Brain microvascular endothelial cell (primary cell): ENCODE results near the gene DRC3.

Source experiments
- DNase-seq: peaks from one replicate; pipeline ENCODE4 v3.0.0-alpha.2; 2020
- H3K27ac ChIP-seq: fragments of 250-450 bp; sonication (Bioruptor Pico); 2 replicates; pipeline ENCODE4 v1.5.1; 2020; ENCODE audit warnings: mild to moderate bottlenecking, moderate library complexity
- H3K27me3 ChIP-seq: fragments of 250-450 bp; sonication (Bioruptor Pico); replicated peaks from 2 replicates; pipeline ENCODE4 v1.5.1; 2020; ENCODE audit warnings: mild to moderate bottlenecking
- H3K36me3 ChIP-seq: fragments of 250-450 bp; sonication (Bioruptor Pico); replicated peaks from 2 replicates; pipeline ENCODE4 v1.5.1; 2020; ENCODE audit warnings: mild to moderate bottlenecking
- H3K4me3 ChIP-seq: 2 replicates; pipeline ENCODE4 v1.5.1; 2011; ENCODE audit warnings: low read depth, mild to moderate bottlenecking, control low read depth, low read length, moderate library complexity
- in situ Hi-C: cut with HindIII; loops from 2 replicates; pipeline ENCODE4 v1.10.0; 2017; ENCODE audit warnings: low sequenced_read_pairs, low pct_ligation_motif_present
- TF ChIP-seq, protein P1 (sequence below): IDR thresholded peaks from 2 replicates; pipeline ENCODE4 v1.5.1; 2011; ENCODE audit warnings: low read depth, mild to moderate bottlenecking, moderate library complexity, low read length, control low read depth, inconsistent platforms; ENCODE audit errors: missing control alignments

DRC3 gene

GRCh38 chr17:18002171-18002570, 29.5 kb downstream of the DRC3 start:
- TF ChIP-seq, protein P1, sequence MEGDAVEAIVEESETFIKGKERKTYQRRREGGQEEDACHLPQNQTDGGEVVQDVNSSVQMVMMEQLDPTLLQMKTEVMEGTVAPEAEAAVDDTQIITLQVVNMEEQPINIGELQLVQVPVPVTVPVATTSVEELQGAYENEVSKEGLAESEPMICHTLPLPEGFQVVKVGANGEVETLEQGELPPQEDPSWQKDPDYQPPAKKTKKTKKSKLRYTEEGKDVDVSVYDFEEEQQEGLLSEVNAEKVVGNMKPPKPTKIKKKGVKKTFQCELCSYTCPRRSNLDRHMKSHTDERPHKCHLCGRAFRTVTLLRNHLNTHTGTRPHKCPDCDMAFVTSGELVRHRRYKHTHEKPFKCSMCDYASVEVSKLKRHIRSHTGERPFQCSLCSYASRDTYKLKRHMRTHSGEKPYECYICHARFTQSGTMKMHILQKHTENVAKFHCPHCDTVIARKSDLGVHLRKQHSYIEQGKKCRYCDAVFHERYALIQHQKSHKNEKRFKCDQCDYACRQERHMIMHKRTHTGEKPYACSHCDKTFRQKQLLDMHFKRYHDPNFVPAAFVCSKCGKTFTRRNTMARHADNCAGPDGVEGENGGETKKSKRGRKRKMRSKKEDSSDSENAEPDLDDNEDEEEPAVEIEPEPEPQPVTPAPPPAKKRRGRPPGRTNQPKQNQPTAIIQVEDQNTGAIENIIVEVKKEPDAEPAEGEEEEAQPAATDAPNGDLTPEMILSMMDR = no peak
- Histone ChIP-seq H3K27me3 (no peaks in the 10 kb centered on the region), H3K4me3 (no peak overlapping the region), H3K36me3 (no peaks in the 10 kb centered on the region), H3K27ac (no peak overlapping the region)
- in situ Hi-C loops = no loop called here
- DNase-seq = no peak

- DNase-seq = no peak
- Histone ChIP-seq H3K27ac (no peak overlapping the region), H3K4me3 (no peak overlapping the region), H3K27me3 (no peaks in the 10 kb centered on the region), H3K36me3 (no peaks in the 10 kb centered on the region)
- TF ChIP-seq, protein P1 = no peak
- in situ Hi-C loops = no loop called here
These were observed 31.7 kb downstream of the DRC3 start for GRCh38 chr17:18004345-18004744.

DNA sequence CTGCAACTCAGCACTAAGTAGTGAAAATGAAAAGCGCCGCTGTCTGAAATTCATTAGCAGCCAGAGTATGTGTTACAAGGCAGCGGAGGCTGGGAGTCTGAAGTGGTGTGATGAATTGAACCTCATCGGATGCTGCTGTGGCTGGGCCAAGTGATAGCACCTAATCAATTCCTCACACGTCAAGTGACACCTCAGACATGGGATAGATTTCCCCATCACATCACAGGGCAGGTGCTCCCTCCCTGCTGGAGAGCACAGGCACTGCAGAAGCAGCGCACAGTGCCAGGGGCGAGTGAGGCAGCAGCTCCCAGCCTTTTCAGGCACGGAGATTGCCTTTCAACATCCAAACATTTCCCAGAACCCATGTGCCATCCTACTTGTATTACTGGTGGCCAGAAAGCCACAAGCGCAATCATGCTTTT, 32.2 kb downstream of the DRC3 start:
- no peak overlapping the region for H3K4me3 ChIP-seq
- no peaks in the 10 kb centered on the region for H3K36me3 ChIP-seq
- H3K27me3 ChIP-seq = no peaks in the 10 kb centered on the region
- TF ChIP-seq, protein P1 = peak; percentile 60
- in situ Hi-C loops = no loop called here
- H3K27ac ChIP-seq = no peak overlapping the region
- no peak for DNase-seq

GRCh38 chr17:18005496-18005895, 32.8 kb downstream of the DRC3 start:
- no peak for DNase-seq
- no peak overlapping the region for H3K27ac ChIP-seq
- in situ Hi-C loops = no loop called here
- no peaks in the 10 kb centered on the region for H3K36me3 ChIP-seq
- H3K4me3 ChIP-seq = no peak overlapping the region
- TF ChIP-seq, protein P1 = no peak
- no peaks in the 10 kb centered on the region for H3K27me3 ChIP-seq

- TF ChIP-seq, protein P1 = no peak
- in situ Hi-C loops = no loop called here
- Histone ChIP-seq H3K27me3 (no peaks in the 10 kb centered on the region), H3K4me3 (no peak overlapping the region), H3K36me3 (no peaks in the 10 kb centered on the region), H3K27ac (no peak overlapping the region)
- no peak for DNase-seq
These were observed 34.0 kb downstream of the DRC3 start for GRCh38 chr17:18006495-18007239.
